Loucy (cell line): ENCODE measurements around the gene RAPGEF2.

Experiments used
- H2AFZ ChIP-seq: fragments of 200-600 bp; sonication (generic); 2 replicates; pipeline ENCODE4 v1.6.0; 2016; ENCODE audit warnings: antibody characterized with exemption, mild to moderate bottlenecking, low read length, moderate library complexity
- H3F3A ChIP-seq: fragments of 200-600 bp; 2 replicates; pipeline ENCODE4 v1.6.0; 2016; ENCODE audit warnings: antibody characterized with exemption, low read depth, mild to moderate bottlenecking
- H3K27me3 ChIP-seq: fragments of 200-600 bp; sonication (generic); 2 replicates; pipeline ENCODE4 v1.6.1; 2014; ENCODE audit warnings: low read length, mild to moderate bottlenecking; ENCODE audit not compliant: insufficient read depth, poor library complexity, severe bottlenecking
- H3K36me3 ChIP-seq: fragments of 200-600 bp; sonication (generic); 2 replicates; pipeline ENCODE4 v1.6.1; 2016; ENCODE audit warnings: low read length; ENCODE audit not compliant: insufficient read depth
- H3K4me1 ChIP-seq: fragments of 200-600 bp; sonication (generic); 2 replicates; pipeline ENCODE4 v1.5.1; 2014; ENCODE audit warnings: low read length, mild to moderate bottlenecking; ENCODE audit not compliant: insufficient read depth, poor library complexity, severe bottlenecking
- H3K4me2 ChIP-seq: fragments of 200-600 bp; sonication (generic); 2 replicates; pipeline ENCODE4 v1.6.0; 2014; ENCODE audit warnings: antibody characterized with exemption, low read length, low read depth, mild to moderate bottlenecking; ENCODE audit not compliant: poor library complexity, severe bottlenecking
- H3K4me3 ChIP-seq: fragments of 200-600 bp; sonication (generic); 2 replicates; pipeline ENCODE4 v1.5.1; 2014; ENCODE audit warnings: low read length, mild to moderate bottlenecking, mixed read lengths; ENCODE audit not compliant: poor library complexity, severe bottlenecking
- H3K79me2 ChIP-seq: fragments of 200-600 bp; sonication (generic); 2 replicates; pipeline ENCODE4 v1.6.1; 2014; ENCODE audit warnings: low read length; ENCODE audit not compliant: insufficient read depth
- H3K9ac ChIP-seq: fragments of 200-600 bp; sonication (generic); 2 replicates; pipeline ENCODE4 v1.6.0; 2014; ENCODE audit warnings: mild to moderate bottlenecking, low read depth, low read length, moderate library complexity; ENCODE audit not compliant: poor library complexity, severe bottlenecking
- H3K9me2 ChIP-seq: fragments of 200-600 bp; sonication (generic); replicated peaks from 2 replicates; pipeline ENCODE4 v1.6.1; 2016; ENCODE audit warnings: low read depth, low read length, mixed read lengths
- H3K9me3 ChIP-seq: fragments of 200-600 bp; sonication (generic); 2 replicates; pipeline ENCODE4 v1.6.1; 2014; ENCODE audit warnings: mild to moderate bottlenecking, antibody characterized with exemption, low read length, low read depth; ENCODE audit not compliant: insufficient read depth
- H4K20me1 ChIP-seq: fragments of 200-600 bp; sonication (generic); 2 replicates; pipeline ENCODE4 v1.6.0; 2014; ENCODE audit warnings: antibody characterized with exemption, low read length, mild to moderate bottlenecking; ENCODE audit not compliant: insufficient read depth, poor library complexity, severe bottlenecking
- EZH2phosphoT487 ChIP-seq: fragments of 200-600 bp; IDR thresholded peaks from 2 replicates; pipeline ENCODE4 v1.6.1; 2018; ENCODE audit warnings: antibody characterized with exemption, mild to moderate bottlenecking, moderate library complexity, borderline replicate concordance
- TF ChIP-seq, protein P1 (sequence below): fragments of 200-600 bp; sonication (generic); conservative IDR thresholded peaks from 2 replicates; pipeline ENCODE4 v1.5.1; 2014; ENCODE audit warnings: mild to moderate bottlenecking, antibody characterized with exemption, low read length

RAPGEF2 gene

DNA sequence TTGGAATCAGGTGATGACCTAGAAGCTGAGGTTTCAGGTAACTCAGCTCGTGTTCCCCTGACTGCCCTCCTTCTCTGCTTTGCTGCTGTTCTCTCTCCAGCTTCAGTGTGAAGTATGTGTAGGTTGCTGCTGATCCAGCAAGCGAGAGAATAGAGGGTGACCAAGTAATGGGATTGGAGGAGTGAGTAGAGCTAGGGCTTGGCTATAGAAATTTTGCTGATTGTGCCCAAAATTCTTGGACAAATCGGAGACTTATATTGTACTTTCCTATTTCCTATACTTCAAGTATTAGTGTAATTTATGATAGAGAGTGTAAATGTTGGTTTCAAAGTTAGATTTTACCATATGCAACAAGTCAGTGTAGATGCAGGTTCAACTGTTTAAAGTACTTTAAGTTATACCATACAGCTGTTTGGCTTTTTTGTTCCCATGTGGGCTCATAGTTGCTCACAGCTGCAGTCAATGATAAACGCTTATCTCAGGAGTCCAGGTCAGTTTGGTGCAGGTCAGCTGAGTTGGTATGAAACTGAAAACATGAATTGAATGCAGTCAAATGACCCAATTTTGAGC, 48.0 kb downstream of the RAPGEF2 start:
- Histone ChIP-seq H3K79me2 (peaks cover 97% of the 10 kb centered on the region), H4K20me1 (peaks cover 19% of the 10 kb centered on the region), H3K9me3 (no peaks in the 10 kb centered on the region), H3K4me2 (peak overlapping the region; percentile 26), H3K4me3 (no peak overlapping the region), H3K9me2 (no peaks in the 10 kb centered on the region), H3K9ac (no peak overlapping the region), H2AFZ (no peak overlapping the region), H3K27me3 (no peaks in the 10 kb centered on the region), H3F3A (no peaks in the 10 kb centered on the region; the same call in 1 of the 2 replicates), H3K4me1 (peaks cover 32% of the 10 kb centered on the region), H3K36me3 (no peaks in the 10 kb centered on the region)
- TF ChIP-seq, protein P1, sequence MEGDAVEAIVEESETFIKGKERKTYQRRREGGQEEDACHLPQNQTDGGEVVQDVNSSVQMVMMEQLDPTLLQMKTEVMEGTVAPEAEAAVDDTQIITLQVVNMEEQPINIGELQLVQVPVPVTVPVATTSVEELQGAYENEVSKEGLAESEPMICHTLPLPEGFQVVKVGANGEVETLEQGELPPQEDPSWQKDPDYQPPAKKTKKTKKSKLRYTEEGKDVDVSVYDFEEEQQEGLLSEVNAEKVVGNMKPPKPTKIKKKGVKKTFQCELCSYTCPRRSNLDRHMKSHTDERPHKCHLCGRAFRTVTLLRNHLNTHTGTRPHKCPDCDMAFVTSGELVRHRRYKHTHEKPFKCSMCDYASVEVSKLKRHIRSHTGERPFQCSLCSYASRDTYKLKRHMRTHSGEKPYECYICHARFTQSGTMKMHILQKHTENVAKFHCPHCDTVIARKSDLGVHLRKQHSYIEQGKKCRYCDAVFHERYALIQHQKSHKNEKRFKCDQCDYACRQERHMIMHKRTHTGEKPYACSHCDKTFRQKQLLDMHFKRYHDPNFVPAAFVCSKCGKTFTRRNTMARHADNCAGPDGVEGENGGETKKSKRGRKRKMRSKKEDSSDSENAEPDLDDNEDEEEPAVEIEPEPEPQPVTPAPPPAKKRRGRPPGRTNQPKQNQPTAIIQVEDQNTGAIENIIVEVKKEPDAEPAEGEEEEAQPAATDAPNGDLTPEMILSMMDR, result no peak
- no peak for TF ChIP-seq EZH2phosphoT487

DNA sequence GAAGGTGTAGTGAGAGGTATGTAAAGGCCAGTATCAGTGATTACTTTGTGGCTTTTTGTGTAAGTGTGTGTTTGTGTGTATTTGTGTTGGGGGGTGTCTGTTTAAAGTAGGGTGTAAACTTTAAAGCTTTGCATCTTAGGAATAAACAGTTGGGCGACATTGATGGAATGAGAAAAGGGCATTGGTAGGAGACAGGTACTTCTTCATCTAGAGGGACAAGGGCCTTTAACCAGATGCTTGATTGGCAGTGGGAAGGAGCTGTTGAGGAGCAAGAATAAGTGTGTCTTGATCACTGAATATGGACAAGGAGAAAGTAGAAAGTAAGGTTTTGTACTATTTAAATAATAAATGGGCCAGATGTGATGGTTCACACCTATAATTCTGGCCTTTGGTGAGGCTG, 48.8 kb downstream of the RAPGEF2 start:
- Histone ChIP-seq H4K20me1 (peaks cover 14% of the 10 kb centered on the region), H3K79me2 (peaks cover 97% of the 10 kb centered on the region), H3K36me3 (no peaks in the 10 kb centered on the region), H3K4me3 (no peak overlapping the region), H3K9ac (no peak overlapping the region), H3K27me3 (no peaks in the 10 kb centered on the region), H3K9me2 (no peaks in the 10 kb centered on the region), H3F3A (no peaks in the 10 kb centered on the region; the same call in 1 of the 2 replicates), H3K9me3 (no peaks in the 10 kb centered on the region), H3K4me1 (peaks cover 26% of the 10 kb centered on the region), H2AFZ (no peak overlapping the region), H3K4me2 (peak overlapping the region; percentile 26)
- no peak for TF ChIP-seq EZH2phosphoT487
- TF ChIP-seq, protein P1, result no peak

DNA sequence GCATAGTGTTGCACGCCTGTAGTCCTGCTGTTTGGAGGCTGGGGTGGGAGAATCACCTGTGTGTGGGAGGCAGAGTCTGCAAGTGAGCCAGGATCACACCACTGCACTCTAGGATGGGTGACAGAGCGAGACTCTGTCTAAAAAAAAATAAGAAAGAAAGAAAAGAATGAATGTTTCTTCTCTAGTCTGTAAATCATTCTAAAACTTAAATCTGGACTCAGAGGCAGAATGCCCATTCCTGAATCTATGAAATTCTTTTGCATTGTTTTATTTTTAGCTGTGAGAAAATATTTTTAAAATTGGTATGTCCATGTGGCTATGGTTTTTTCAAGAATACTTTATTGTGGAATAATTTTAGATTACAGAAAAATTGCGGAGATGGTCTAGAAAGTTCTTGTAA, 49.3 kb downstream of the RAPGEF2 start:
- Histone ChIP-seq H3K9me2 (no peaks in the 10 kb centered on the region), H2AFZ (no peak overlapping the region), H3K9me3 (no peaks in the 10 kb centered on the region), H3F3A (no peaks in the 10 kb centered on the region), H3K27me3 (no peaks in the 10 kb centered on the region), H3K9ac (no peak overlapping the region), H4K20me1 (peaks cover 13% of the 10 kb centered on the region), H3K36me3 (no peaks in the 10 kb centered on the region), H3K79me2 (peaks cover 97% of the 10 kb centered on the region), H3K4me3 (no peak overlapping the region), H3K4me1 (peaks cover 26% of the 10 kb centered on the region), H3K4me2 (no peak overlapping the region)
- no peak for TF ChIP-seq EZH2phosphoT487
- TF ChIP-seq, protein P1, result no peak
